ENCODE measurements around the gene SH3GLB1.

SH3GLB1 gene

GRCh38 chr1:86775395-86775794, 71.0 kb downstream of the SH3GLB1 start:
- H3K36me3 ChIP-seq, result no peaks in the 10 kb centered on the region
- DNase-seq, result no peak
- TF ChIP-seq CTCF (IDR thresholded peaks at IDR 0.05; ENCODE audit: low read depth, low read length), result no peak
- H3K27ac ChIP-seq, result no peak overlapping the region
- H3K27me3 ChIP-seq (ENCODE audit: insufficient read depth, low read depth, severe bottlenecking), result no peaks in the 10 kb centered on the region
- no peak overlapping the region for H3K4me3 ChIP-seq (ENCODE audit: low read depth, low read length)
- no peaks in the 10 kb centered on the region for H3K9me3 ChIP-seq (ENCODE audit: severe bottlenecking)

GRCh38 chr1:86776108-86776507, 71.7 kb downstream of the SH3GLB1 start:
- no peaks in the 10 kb centered on the region for H3K27me3 ChIP-seq (ENCODE audit: insufficient read depth, low read depth, severe bottlenecking)
- no peaks in the 10 kb centered on the region for H3K9me3 ChIP-seq (ENCODE audit: severe bottlenecking)
- TF ChIP-seq CTCF (IDR thresholded peaks at IDR 0.05; ENCODE audit: low read depth, low read length), result no peak
- no peaks in the 10 kb centered on the region for H3K36me3 ChIP-seq
- DNase-seq, result no peak
- no peak overlapping the region for H3K4me3 ChIP-seq (ENCODE audit: low read depth, low read length)
- no peak overlapping the region for H3K27ac ChIP-seq

GRCh38 chr1:86778569-86779239, 74.3 kb downstream of the SH3GLB1 start:
- H3K9me3 ChIP-seq (ENCODE audit: severe bottlenecking), result no peaks in the 10 kb centered on the region
- no peak for DNase-seq
- no peaks in the 10 kb centered on the region for H3K27me3 ChIP-seq (ENCODE audit: insufficient read depth, low read depth, severe bottlenecking)
- TF ChIP-seq CTCF (IDR thresholded peaks at IDR 0.05; ENCODE audit: low read depth, low read length), result no peak
- no peak overlapping the region for H3K27ac ChIP-seq
- no peak overlapping the region for H3K4me3 ChIP-seq (ENCODE audit: low read depth, low read length)
- H3K36me3 ChIP-seq, result no peaks in the 10 kb centered on the region

GRCh38 chr1:86779308-86780191, 75.2 kb downstream of the SH3GLB1 start:
- Histone ChIP-seq H3K27me3 (ENCODE audit: insufficient read depth, low read depth, severe bottlenecking) (no peaks in the 10 kb centered on the region), H3K9me3 (ENCODE audit: severe bottlenecking) (no peaks in the 10 kb centered on the region), H3K27ac (no peak overlapping the region), H3K36me3 (no peaks in the 10 kb centered on the region), H3K4me3 (ENCODE audit: low read depth, low read length) (no peak overlapping the region)
- no peak for DNase-seq
- TF ChIP-seq CTCF (IDR thresholded peaks at IDR 0.05; ENCODE audit: low read depth, low read length), result no peak

GRCh38 chr1:86782482-86782881, 78.1 kb downstream of the SH3GLB1 start:
- Histone ChIP-seq H3K4me3 (ENCODE audit: low read depth, low read length) (no peak overlapping the region), H3K9me3 (ENCODE audit: severe bottlenecking) (no peaks in the 10 kb centered on the region), H3K27ac (no peak overlapping the region), H3K27me3 (ENCODE audit: insufficient read depth, low read depth, severe bottlenecking) (no peaks in the 10 kb centered on the region), H3K36me3 (no peaks in the 10 kb centered on the region)
- TF ChIP-seq CTCF (IDR thresholded peaks at IDR 0.05; ENCODE audit: low read depth, low read length), result no peak
- no peak for DNase-seq
